SK-N-SH treated with all-trans-retinoic acid at 6 μM for 48 hours (cell line): ENCODE measurements around the gene DMRTC2.

Experiments used
- ARNTL ChIP-seq: fragments of 450-650 bp; formaldehyde crosslinking; IDR thresholded peaks from 2 replicates; pipeline ENCODE4 v1.5.0; 2020; ENCODE audit warnings: low read depth, mild to moderate bottlenecking, moderate library complexity, borderline replicate concordance
- CREB5 ChIP-seq: fragments of 250-450 bp; sonication (Bioruptor Pico); IDR thresholded peaks from 2 replicates; pipeline ENCODE4 v1.5.1; 2020; ENCODE audit warnings: low read depth, mild to moderate bottlenecking, moderate library complexity
- CSDC2 ChIP-seq: fragments of 250-450 bp; sonication (Bioruptor Pico); IDR thresholded peaks from 2 replicates; pipeline ENCODE4 v1.5.0; 2020; ENCODE audit warnings: mild to moderate bottlenecking, moderate library complexity
- OSR1 ChIP-seq: fragments of 250-450 bp; sonication (Bioruptor Pico); IDR thresholded peaks from 2 replicates; pipeline ENCODE4 v1.8.0; 2022; ENCODE audit warnings: moderate library complexity, mild to moderate bottlenecking, inconsistent platforms
- PATZ1 ChIP-seq: fragments of 250-450 bp; sonication (Bioruptor Pico); IDR thresholded peaks from 2 replicates; pipeline ENCODE4 v1.8.0; 2020; ENCODE audit warnings: mild to moderate bottlenecking, moderate library complexity, borderline replicate concordance
- SNAI2 ChIP-seq: fragments of 250-450 bp; sonication (Bioruptor Pico); IDR thresholded peaks from 2 replicates; pipeline ENCODE4 v1.5.0; 2020; ENCODE audit warnings: mild to moderate bottlenecking, moderate library complexity
- ZC3H10 ChIP-seq: fragments of 250-450 bp; sonication (Bioruptor Pico); IDR thresholded peaks from 2 replicates; pipeline ENCODE4 v1.5.1; 2021; ENCODE audit warnings: mild to moderate bottlenecking, moderate library complexity
- ZFP3 ChIP-seq: fragments of 250-450 bp; sonication (Bioruptor Pico); IDR thresholded peaks from 2 replicates; pipeline ENCODE4 v1.5.0; 2020; ENCODE audit warnings: mild to moderate bottlenecking, moderate library complexity
- ZFP30 ChIP-seq: fragments of 450-650 bp; formaldehyde crosslinking; IDR thresholded peaks from 2 replicates; pipeline ENCODE4 v1.5.0; 2022; ENCODE audit warnings: mild to moderate bottlenecking, moderate library complexity
- ZNF565 ChIP-seq: fragments of 450-650 bp; formaldehyde crosslinking; conservative IDR thresholded peaks from 2 replicates; pipeline ENCODE4 v1.5.0; 2020; ENCODE audit warnings: low read depth, mild to moderate bottlenecking, moderate library complexity
- TF ChIP-seq, protein P1 (sequence below): fragments of 250-450 bp; sonication (Bioruptor Pico); IDR thresholded peaks from 2 replicates; pipeline ENCODE4 v1.8.0; 2021; ENCODE audit warnings: low read depth, mild to moderate bottlenecking, moderate library complexity, borderline replicate concordance
- TF ChIP-seq, protein P2 (sequence below): fragments of 250-450 bp; sonication (Bioruptor Pico); IDR thresholded peaks from 2 replicates; pipeline ENCODE4 v1.5.0; 2020; ENCODE audit warnings: mild to moderate bottlenecking, moderate library complexity

- TF ChIP-seq ZNF565 (CRISPR knock-in tag) (no peak), CSDC2 (no peak), ZFP30 (CRISPR knock-in tag) (no peak), CREB5 (CRISPR knock-in tag) (no peak), ZC3H10 (CRISPR knock-in tag) (no peak), PATZ1 (no peak), ZFP3 (no peak), OSR1 (CRISPR knock-in tag) (no peak), ARNTL (CRISPR knock-in tag) (no peak), SNAI2 (CRISPR knock-in tag) (no peak)
- TF ChIP-seq, protein P1, sequence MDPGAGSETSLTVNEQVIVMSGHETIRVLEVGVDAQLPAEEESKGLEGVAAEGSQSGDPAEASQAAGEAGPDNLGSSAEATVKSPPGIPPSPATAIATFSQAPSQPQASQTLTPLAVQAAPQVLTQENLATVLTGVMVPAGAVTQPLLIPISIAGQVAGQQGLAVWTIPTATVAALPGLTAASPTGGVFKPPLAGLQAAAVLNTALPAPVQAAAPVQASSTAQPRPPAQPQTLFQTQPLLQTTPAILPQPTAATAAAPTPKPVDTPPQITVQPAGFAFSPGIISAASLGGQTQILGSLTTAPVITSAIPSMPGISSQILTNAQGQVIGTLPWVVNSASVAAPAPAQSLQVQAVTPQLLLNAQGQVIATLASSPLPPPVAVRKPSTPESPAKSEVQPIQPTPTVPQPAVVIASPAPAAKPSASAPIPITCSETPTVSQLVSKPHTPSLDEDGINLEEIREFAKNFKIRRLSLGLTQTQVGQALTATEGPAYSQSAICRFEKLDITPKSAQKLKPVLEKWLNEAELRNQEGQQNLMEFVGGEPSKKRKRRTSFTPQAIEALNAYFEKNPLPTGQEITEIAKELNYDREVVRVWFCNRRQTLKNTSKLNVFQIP (CRISPR knock-in tag) = no peak
- TF ChIP-seq, protein P2, sequence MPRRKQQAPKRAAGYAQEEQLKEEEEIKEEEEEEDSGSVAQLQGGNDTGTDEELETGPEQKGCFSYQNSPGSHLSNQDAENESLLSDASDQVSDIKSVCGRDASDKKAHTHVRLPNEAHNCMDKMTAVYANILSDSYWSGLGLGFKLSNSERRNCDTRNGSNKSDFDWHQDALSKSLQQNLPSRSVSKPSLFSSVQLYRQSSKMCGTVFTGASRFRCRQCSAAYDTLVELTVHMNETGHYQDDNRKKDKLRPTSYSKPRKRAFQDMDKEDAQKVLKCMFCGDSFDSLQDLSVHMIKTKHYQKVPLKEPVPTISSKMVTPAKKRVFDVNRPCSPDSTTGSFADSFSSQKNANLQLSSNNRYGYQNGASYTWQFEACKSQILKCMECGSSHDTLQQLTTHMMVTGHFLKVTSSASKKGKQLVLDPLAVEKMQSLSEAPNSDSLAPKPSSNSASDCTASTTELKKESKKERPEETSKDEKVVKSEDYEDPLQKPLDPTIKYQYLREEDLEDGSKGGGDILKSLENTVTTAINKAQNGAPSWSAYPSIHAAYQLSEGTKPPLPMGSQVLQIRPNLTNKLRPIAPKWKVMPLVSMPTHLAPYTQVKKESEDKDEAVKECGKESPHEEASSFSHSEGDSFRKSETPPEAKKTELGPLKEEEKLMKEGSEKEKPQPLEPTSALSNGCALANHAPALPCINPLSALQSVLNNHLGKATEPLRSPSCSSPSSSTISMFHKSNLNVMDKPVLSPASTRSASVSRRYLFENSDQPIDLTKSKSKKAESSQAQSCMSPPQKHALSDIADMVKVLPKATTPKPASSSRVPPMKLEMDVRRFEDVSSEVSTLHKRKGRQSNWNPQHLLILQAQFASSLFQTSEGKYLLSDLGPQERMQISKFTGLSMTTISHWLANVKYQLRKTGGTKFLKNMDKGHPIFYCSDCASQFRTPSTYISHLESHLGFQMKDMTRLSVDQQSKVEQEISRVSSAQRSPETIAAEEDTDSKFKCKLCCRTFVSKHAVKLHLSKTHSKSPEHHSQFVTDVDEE (CRISPR knock-in tag) = no peak
Measured at GRCh38 chr19:41811981-41812380, 32.9 kb upstream of the DMRTC2 start.
